Mesothelial cell of epicardium (in vitro differentiated cells): ENCODE measurements around the gene CHST7. TPM values are rescaled to one million over a fixed set of nuclear protein-coding genes. Genes with fewer than 3 reads are reported as not detected.

Source experiments
- DNase-seq, 2 experiments: peaks; one replicate each; pipeline ENCODE4 v3.0.0; 2021; ENCODE audit warnings: low spot score in 2 of 2; ENCODE audit not compliant: unreplicated experiment in 2 of 2
- H3K27ac Mint-ChIP-seq: 2 replicates; pipeline ENCODE4 v1.8.0; 2021; ENCODE audit warnings: mixed read lengths
- H3K27me3 Mint-ChIP-seq: 2 replicates; pipeline ENCODE4 v1.8.0; 2021; ENCODE audit warnings: low read depth, mixed read lengths
- H3K36me3 Mint-ChIP-seq: 2 replicates; pipeline ENCODE4 v1.8.0; 2021; ENCODE audit warnings: mixed read lengths
- H3K4me1 Mint-ChIP-seq: 2 replicates; pipeline ENCODE4 v1.8.0; 2021; ENCODE audit warnings: mixed read lengths
- H3K4me3 Mint-ChIP-seq: 2 replicates; pipeline ENCODE4 v1.8.0; 2021; ENCODE audit warnings: mild to moderate bottlenecking, moderate library complexity, mixed read lengths
- H3K9me3 Mint-ChIP-seq: 2 replicates; pipeline ENCODE4 v1.8.0; 2021; ENCODE audit warnings: mixed read lengths
- CTCF ChIP-seq: fragments of 200-600 bp; sonication (generic); IDR thresholded peaks from one replicate; pipeline ENCODE4 v1.5.0; 2021; ENCODE audit warnings: antibody characterized with exemption; ENCODE audit not compliant: unreplicated experiment
- total RNA-seq: library from RNA; stranded (reverse); gene quantifications from 3 replicates; pipeline ENCODE4 v1.2.1, GENCODE V29; 2021

The CHST7 gene
- total RNA-seq, 1 donor from 2014 or later, result 0.40 TPM

GRCh38 chrX:46627062-46627461, 53.5 kb downstream of the CHST7 start:
- Mint-ChIP-seq H3K4me3 (no peak overlapping the region), H3K27ac (no peak overlapping the region), H3K4me1 (peaks cover 12% of the 10 kb centered on the region), H3K36me3 (peaks cover 2% of the 10 kb centered on the region), H3K27me3 (no peaks in the 10 kb centered on the region), H3K9me3 (peaks cover 14% of the 10 kb centered on the region)
- TF ChIP-seq CTCF, result no peak
- no peak for DNase-seq

- Mint-ChIP-seq H3K9me3 (peaks cover 20% of the 10 kb centered on the region), H3K27me3 (no peaks in the 10 kb centered on the region), H3K4me3 (no peak overlapping the region), H3K4me1 (peaks cover 12% of the 10 kb centered on the region), H3K27ac (no peak overlapping the region), H3K36me3 (peaks cover 5% of the 10 kb centered on the region)
- TF ChIP-seq CTCF, result no peak
- DNase-seq, result no peak
Measured at GRCh38 chrX:46627711-46628419, 54.3 kb downstream of the CHST7 start.

- H3K36me3 Mint-ChIP-seq, result peaks cover 5% of the 10 kb centered on the region
- H3K4me1 Mint-ChIP-seq, result peaks cover 12% of the 10 kb centered on the region
- DNase-seq, result no peak
- no peak overlapping the region for H3K4me3 Mint-ChIP-seq
- no peak for TF ChIP-seq CTCF
- no peaks in the 10 kb centered on the region for H3K27me3 Mint-ChIP-seq
- peaks cover 16% of the 10 kb centered on the region for H3K9me3 Mint-ChIP-seq
- no peak overlapping the region for H3K27ac Mint-ChIP-seq
Measured at GRCh38 chrX:46628460-46629371, 55.2 kb downstream of the CHST7 start.

DNA sequence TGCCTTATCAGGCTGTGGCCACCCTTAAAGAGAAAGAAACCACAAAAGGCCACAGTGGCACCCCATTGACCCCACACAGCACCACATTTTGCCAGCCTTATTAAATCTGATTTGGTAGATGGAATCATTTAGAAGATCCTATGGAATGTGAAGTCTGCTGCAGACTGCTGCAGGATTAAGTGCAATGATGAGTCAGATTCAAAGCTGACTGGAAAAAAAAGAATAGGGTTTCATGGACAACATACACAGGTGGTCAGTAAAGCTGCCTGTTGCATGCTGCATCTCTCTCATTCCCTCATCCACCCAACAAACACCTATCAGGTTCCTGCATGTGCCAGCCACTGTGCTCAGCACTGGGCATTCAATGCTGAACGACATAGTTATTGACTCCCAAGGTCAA, 56.6 kb downstream of the CHST7 start:
- Mint-ChIP-seq H3K4me3 (no peak overlapping the region), H3K4me1 (peaks cover 12% of the 10 kb centered on the region), H3K27me3 (no peaks in the 10 kb centered on the region), H3K9me3 (peaks cover 17% of the 10 kb centered on the region), H3K27ac (no peak overlapping the region), H3K36me3 (peaks cover 6% of the 10 kb centered on the region)
- no peak for TF ChIP-seq CTCF
- DNase-seq, result no peak

DNA sequence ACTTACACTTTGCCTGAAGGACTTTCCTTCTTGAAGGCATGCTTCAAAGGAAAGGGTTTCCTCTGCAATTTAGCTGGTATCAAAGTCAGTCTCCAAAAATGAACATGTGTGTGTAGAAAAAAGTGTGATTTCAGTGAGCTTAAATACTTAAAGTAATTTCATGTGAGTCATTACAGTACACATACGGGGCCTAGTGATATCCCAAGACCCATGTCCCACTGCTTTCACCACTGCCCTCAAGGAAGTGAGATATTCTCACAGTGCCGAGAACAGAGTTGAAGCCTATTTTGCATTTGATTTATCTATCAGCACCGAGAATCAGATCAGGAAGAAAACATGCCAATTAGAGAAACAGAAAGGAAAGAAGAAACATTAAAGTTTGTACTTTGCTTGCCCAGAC, 61.0 kb downstream of the CHST7 start:
- Mint-ChIP-seq H3K27ac (no peak overlapping the region), H3K36me3 (peaks cover 5% of the 10 kb centered on the region), H3K9me3 (peaks cover 22% of the 10 kb centered on the region), H3K27me3 (no peaks in the 10 kb centered on the region), H3K4me3 (no peak overlapping the region), H3K4me1 (no peaks in the 10 kb centered on the region)
- no peak for DNase-seq
- TF ChIP-seq CTCF, result no peak
